ENCODE results near the gene ECSIT.

DNA sequence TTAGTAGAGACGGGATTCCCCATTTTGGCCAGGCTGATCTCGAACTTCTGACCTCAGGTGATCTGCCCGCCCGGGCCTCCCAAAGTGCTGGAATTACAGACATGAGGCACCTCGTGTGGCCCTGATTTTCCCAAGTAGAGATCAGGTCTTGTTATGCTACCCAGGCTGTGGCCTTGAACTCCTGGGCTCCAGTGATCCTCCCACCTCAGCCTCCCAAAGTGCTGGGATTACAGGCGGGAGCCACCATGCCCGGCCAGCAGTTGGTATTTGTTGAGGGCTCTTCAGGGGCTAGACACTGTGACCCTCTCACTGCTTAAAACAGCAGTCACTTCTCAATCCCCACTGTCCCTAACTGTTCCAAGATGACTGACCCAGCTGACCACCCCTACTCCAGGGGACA is 39.6 kb downstream of the ECSIT start:
- TF ChIP-seq, protein P1, sequence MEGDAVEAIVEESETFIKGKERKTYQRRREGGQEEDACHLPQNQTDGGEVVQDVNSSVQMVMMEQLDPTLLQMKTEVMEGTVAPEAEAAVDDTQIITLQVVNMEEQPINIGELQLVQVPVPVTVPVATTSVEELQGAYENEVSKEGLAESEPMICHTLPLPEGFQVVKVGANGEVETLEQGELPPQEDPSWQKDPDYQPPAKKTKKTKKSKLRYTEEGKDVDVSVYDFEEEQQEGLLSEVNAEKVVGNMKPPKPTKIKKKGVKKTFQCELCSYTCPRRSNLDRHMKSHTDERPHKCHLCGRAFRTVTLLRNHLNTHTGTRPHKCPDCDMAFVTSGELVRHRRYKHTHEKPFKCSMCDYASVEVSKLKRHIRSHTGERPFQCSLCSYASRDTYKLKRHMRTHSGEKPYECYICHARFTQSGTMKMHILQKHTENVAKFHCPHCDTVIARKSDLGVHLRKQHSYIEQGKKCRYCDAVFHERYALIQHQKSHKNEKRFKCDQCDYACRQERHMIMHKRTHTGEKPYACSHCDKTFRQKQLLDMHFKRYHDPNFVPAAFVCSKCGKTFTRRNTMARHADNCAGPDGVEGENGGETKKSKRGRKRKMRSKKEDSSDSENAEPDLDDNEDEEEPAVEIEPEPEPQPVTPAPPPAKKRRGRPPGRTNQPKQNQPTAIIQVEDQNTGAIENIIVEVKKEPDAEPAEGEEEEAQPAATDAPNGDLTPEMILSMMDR (conservative IDR thresholded peaks at IDR 0.05; ENCODE audit: low read depth, low read length) = no peak
- TF ChIP-seq EZH2 (IDR thresholded peaks at IDR 0.05; ENCODE audit: borderline replicate concordance, low read depth, low read length, poor library complexity, severe bottlenecking) = no peak
